NCI-H774 (cell line): ENCODE results near the gene HOXC13.
A peak's percentile ranks its signal among the peaks of the same experiment; 100 is the strongest.

Experiments
- DNase-seq: peaks from one replicate; lab custom pipeline; 2025; lab: John Stamatoyannopoulos, UW

Gene HOXC13, protein sequence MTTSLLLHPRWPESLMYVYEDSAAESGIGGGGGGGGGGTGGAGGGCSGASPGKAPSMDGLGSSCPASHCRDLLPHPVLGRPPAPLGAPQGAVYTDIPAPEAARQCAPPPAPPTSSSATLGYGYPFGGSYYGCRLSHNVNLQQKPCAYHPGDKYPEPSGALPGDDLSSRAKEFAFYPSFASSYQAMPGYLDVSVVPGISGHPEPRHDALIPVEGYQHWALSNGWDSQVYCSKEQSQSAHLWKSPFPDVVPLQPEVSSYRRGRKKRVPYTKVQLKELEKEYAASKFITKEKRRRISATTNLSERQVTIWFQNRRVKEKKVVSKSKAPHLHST

DNA sequence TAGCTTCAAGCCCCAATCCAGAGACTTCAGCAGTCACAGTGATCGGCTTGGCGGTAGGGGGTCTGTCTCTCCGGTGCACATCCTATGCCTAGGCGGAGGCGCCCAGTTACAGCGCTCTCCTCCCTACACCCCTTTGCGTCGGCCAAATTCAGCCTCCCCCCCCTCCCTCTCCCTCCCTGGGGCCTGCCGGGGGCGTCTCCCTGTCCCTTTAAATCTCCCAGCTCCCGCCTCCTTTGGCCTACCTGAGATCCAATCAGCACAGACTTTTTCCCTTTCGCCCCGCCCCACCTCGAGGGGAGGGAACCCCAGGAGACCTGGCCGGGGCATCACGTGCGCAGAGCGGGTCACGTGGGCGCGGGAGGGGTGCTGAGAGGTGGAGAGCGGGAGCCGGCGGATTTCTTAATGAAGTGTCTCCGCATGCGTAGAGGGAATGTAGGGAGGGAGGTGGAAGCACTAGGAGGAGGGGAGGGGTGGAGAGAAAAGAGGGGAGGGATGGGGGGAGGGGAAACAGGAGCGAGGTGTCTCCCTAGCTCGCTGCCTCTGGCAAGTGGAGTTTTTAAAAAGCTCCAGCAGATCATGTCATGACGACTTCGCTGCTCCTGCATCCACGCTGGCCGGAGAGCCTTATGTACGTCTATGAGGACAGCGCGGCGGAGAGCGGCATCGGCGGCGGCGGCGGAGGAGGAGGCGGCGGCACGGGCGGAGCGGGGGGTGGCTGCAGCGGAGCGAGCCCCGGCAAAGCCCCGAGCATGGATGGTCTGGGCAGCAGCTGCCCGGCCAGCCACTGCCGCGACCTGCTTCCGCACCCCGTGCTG, at the start of gene HOXC13:
Gene HOXC13 (plus strand): TSS at position 506 of the 815 bp plus-strand sequence. CDS start 76 bp downstream, at position 582.
- DNase-seq, result peak; percentile 99

DNA sequence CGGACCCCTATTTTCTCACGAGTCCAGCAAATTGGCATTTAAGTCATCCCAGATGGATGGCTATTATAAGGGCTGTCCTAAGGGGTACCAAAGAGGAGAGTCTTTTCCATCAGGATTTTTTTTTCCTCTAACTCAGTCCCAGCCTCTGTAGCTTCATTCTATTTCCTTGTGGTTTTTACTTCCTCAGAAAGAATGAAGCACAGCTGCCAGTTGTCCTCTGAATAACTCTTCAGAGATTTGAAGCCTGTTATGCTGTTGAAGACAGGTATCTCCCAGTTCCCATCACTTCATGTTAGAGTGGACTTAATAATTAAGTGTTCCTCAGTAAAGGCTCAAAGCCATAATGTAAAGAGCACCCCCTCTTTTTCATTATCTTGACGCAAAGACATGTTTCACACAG, 48.5 kb upstream of the HOXC13 start:
- no peak for DNase-seq

DNA sequence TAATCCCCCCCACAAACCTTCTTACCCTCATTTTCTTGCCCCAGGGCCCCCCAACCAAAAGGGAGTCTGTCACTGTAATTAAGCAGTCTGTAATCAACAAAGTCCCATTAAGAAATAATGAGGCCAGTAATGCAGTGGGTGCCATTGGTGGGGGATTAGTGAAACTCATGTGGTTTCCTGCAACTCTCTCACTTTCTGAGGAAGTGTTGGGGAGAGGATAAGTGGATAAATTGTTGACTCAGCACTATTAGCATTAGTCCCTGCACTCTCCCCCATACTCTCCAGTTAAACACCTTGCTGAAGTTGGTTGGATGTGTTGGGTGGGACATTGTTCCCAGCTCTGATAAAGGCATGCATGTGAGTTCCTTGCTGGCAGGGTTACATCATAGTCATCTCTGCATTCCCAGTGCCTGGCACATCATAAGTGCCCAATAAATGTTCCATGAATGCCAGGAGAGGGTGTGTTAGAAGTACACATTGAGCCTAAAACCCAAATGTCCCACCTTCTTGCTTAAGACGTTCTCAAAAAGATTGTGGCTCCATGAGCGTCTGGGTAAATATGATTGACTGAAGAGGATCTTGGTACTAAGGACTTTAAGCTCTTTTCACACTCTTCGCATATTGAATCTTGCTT, 45.8 kb upstream of the HOXC13 start:
- no peak for DNase-seq

DNA sequence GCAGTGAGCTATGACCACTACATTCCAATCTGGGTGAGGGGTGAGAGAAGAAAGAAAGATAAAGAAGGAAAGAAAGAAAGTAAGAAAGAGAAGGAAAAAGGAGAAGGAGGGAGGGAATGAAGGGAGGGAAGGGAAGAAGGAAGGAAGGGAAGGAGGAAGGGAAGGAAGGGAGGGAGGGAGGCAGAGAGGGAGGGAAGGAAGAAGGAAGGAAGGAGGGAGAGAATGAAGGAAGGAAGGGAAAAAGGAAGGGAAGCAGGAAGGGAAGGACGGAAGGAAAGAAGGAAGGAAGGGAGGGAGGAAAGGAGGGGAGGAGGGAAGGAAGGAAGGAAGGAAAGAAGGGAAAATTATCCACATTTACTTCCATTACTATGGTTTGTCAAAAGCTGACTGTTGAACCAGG, 39.4 kb upstream of the HOXC13 start:
- no peak for DNase-seq

DNA sequence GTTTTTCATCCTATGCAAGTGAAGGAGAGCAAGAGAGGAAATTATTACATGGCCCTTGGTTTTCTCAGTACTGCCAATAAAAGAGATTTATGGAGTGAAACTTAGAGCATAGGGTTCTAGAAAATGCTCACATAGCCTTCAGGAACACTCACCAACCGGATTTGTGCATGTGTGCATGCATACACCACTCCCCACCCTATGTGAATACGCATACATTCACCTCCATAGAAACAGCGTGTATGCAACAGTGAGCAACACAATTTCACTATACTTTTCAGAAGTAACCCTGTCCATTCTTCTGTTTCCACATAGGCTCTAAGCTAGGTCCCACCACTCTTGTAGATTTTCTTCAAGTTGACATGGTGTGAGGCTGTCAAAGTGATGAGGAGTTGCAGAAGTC, 31.5 kb upstream of the HOXC13 start:
- no peak for DNase-seq

DNA sequence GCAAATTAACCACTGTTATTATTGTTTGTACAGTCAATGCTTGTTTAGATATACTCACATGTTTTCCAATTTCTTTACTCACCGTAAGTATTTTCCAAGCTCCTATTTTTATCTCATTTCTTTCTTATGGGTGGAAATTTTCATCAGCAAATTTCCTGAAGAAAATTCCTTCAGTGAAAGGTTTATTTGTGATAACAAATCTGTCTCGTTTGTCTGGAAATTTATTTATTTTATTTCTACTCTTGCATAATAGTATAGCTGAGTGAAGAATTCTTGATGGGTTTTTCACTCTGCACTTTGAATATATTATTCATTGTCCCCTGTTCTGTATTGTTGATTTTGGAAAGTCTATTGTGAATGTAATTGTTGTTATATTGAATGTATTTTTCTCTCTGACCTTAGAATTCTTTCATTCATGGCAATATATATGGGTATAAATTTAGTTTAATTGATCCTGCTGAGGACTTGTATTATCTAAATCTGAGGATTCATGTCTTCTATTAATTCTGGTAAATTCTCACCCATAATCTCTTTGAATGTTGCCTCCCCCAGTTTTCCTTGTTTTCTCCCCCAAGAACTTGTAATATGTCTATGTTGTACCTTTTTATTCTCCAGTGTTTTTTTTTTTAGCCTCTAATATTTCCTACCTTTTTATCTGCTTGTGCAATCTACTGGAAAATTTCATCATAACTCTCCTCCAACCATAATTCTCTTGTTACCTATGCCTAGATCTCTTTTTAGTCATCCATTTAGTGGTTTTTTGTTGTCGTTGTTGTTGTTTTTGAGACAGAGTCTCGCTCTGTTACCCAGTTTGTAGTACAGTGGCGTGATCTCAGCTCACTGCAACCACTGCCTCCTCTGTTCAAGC, 21.6 kb upstream of the HOXC13 start:
- DNase-seq, result no peak

DNA sequence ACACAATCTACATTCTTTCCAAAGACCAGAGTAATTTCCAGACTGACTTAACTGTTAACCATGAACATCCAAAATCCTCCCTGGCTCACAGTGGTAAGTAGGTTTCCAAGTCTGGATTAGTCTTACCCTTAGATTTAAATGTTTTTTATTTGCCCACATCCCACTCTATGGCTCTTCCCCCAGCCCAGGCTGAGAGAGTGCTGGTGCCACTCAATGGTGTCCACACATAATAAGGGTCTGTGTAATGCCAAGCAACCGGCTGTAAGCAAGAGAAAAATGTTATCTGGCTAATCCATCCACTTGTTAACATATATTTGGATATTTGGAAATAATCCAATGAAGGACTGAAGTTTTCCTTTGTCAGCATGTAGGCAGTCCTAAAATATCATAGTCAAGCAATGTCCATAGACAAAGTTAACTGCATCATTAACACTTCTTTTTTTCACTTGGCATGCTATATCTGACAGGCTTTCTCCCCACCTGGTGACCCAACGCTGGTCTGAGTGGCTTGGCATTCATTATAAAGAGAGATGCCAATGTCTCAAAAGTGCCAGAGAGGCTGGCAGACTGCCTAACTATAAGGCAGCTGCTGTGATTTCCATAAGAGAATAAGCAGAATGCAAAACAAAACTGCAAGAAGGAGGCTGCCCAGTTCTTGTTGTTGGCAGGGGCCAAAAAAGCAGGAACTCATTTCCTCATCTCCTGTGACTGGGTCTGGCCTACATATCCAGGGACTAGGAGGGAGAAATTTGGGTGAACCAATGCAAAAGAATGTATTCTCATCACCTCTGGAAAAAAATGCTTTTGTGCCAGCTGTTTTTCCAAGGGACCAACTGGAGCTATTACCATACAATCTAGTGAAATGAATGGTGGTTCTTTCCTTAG, 13.9 kb upstream of the HOXC13 start:
- no peak for DNase-seq

DNA sequence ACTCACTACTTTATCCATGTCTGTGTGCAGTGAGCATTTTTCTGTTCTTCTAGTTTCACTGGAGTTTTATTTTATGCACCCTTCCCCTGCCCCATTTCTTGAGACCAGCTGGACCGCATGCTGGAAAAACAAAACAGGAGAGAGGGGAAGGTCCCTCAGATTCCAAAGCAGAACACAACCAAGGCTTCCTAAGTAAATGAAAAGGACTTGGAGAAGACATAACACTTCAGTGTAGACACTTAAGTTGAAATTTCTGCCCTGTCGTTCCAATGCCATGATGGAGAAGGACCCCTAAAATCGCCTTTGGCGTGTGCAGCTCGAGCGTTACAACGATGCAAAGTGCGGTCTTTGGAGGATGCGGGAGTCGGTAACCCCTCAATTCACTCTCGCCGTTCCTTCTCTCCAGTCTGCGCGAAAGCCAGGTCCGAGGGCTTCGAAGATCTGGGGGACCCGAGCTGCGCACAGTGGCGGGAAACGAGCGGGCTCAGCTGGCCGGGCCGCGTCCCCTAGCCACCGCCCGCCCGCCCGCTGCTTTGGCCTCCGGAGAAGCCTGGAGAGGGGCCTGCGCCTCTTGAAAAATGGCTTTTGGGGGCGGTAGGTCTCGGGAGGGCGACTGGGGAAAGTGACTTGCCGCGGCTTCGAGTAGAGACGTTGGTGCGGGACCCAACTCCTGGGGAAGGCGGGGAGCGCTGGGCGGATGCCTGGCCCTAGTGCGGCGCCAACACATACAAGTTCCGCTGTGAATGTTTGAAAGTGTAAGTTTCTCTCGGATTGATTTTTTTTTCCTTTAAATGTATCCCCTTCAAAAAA, 11.2 kb upstream of the HOXC13 start:
- DNase-seq, result no peak

DNA sequence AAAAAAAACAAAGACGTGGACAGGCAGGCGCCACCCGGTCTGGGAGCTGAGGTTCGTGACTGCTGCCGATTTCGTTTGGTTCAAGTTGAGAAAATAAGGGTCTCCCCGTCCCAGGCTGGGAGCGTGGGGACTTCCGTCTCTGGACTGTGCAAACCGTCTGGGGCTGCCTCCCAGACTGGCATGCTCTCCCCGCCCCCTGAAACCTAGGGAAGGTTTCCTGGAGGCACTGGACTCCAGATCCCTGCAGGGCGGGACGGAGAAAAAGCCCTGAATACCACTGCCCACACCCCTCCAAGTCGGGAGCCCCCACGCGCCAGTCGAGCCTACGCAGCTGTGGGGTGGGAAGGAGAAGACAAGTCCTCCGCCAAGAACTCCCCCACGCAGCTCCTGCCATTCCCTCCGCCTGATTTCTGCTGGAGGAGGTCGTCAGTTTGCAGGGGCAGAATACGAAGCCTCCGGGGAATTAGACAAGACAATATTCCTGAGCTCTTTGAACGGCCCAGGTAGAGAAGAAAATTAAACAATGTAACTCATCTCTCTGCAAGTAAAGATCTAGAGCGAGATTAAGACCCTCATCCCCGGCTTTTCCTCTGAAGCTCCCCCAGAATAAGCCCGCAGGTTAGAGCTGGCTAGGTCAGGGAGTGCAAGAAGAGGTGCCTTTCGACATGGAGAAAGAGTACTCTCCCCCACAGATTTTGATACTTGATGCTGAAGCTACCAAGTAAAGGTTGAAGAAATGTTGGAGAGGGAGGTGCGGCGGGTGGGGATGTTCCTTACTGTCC, 10.4 kb upstream of the HOXC13 start:
- no peak for DNase-seq

DNA sequence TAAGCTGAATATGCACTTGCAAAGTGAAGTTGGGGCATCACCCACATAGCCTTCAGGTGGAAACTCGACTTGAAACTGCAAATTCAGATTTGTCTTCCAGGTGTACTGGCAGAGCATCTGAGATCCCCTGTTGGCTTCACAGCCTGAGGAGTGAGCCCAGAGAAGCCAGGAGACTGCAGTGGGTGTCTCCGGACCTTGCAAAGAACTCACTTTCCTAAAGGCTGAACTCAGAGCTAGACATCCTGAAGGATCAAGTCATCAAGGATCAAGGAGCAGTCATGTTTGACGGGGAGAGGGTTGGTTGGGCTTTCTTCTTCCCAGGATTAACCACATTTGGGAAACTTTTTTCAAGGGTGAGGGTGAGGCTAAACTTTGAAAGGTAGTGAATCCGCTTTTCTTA, 9.1 kb upstream of the HOXC13 start:
- no peak for DNase-seq

DNA sequence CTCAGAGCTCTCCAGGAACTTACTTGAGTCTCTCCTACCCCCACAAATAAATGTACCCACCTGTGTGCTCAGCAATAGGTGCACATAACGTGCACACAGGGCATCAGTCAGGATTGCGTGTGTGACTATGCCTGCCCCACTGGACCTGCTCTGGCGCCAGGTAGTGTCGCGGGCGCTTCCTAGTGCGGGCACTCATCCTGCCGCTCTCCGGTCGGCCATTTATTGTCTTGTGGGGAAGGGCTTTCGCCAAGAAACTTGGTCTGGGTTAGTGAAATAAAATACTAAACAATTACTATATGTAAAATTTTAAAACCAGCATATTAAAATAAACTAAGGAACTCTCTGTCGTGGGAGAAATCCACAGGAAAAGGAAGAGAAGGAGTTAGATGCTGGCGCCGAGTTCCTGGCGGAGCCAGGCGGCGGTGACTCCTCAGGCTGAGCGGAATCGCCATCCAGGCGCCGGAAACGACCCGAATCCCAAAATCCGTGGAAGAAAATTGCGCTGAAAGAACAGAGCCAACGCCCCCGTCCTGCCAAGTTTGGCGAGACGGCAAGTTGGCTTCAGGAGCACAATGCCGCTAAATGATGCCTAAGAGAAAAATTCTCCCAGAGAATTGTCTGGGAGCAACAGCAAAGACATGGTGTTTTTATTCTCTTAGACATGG, 7.9 kb upstream of the HOXC13 start:
- DNase-seq, result no peak

DNA sequence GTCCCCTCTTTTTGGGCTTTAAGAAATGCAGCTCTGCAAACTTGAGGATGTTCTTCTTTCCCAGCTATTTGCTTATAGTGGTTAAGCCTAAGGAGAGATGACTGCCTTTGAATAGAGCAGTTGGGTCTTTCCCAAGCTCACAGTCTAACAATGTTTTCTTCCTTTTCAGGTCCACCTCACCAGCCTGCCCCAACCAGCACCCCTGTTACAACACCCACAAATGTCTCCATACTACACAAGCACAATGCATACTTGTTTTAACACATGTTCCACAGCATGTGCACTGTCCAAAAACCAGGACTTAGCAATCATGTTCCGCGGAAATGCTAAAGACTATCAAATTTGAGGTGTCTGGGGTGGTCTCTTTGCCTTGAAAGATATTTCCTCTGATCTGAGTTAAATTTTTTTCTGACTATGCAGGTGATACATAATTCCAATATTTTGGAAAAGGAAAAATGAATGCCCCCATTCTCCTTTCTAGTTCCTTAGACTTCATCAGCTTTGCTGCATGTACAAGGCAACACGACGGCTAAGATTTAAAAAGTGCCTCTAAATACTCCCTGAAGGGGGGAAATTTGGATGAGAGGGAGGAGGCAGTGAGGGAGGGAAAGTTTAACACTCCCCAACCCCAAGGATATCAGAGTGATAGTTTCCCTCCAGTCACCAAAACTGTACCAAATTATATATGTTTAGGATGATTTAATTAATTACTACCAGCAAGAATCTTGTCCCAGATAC, 6.6 kb upstream of the HOXC13 start:
- DNase-seq, result no peak

DNA sequence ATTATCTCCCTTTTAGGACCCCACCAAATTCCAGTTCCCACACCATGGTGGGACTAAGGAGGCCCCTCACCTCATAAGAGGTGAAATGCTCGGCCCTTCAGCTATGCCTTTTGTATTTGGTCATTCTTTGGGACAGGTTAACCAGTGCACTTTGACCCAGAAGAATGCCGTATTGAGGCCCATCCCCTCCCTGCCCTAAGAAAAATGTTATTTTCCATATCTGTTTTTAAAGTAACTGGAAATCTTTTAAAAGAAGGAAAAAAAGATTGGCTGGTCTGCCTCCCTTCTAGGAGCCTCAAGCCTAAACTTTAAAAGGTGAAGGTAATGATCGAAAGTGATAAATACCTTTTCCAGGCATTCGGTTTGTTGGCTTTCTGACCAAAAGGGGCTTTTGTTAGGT, 5.7 kb upstream of the HOXC13 start:
- DNase-seq, result no peak

DNA sequence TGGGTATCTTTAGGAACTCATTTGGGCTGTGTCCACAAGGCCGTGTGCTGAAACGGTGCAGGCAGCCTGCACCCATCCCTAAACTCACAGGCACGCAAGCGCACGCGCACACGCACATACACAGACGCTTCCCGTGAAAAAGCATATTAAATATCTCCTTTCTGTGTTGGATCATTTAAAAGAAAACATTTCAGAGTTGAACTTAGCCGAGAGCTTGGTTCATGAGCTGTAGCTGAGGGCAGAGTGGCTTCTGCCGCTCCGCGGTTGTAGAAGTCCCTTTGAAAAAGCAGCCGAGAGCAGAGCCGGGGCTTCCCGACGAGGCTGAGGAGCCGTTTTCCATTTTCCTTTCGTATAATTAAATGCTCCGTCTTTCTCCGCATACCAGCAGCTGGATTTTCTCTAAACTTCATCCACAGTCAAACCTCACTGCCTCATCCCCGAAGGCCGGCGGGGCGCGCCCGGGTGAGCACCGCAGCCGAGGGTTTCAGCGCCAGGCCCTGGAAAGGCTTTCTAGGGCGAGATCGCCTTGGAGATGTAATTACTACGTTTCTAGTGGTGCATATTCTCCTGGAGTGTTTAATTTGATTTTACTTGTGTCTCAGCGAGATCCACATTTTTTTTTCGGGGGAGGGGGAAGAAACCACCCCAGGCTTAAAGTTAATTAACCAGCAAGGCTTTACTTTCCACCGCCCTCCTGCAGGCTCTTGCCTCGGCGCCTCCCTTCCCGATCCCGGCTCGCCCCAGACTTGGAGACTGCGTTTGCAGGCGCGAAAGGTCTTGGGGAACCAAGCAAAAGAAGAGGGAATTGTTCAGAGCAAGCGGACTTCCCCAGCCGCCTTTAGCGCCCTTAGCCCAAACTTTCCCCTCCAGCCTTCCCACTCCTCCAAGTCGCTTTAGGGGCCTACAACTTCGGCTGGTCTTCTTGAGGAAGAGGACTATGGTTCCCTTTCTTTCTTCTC, 3.0 kb upstream of the HOXC13 start:
- DNase-seq, result no peak

DNA sequence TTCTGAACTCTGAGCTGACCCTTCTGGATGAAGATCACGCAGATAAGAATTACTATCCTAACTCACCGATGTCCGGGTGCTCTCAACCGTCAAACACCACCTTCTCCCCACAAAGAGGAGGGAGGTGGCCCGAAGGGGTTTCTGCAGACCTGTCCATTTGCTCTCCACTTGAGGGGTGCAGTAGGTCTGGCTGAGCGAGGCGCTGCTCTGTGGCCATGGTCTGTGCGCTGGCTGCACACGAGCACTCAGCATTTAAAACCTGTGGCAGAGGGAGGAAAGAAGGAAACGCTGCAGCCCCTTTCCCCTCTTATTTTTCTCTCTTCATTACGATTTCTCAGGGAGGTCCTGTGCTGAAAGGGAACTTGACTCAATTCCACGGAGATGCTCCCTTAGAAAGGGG, 1.5 kb upstream of the HOXC13 start:
- no peak for DNase-seq

DNA sequence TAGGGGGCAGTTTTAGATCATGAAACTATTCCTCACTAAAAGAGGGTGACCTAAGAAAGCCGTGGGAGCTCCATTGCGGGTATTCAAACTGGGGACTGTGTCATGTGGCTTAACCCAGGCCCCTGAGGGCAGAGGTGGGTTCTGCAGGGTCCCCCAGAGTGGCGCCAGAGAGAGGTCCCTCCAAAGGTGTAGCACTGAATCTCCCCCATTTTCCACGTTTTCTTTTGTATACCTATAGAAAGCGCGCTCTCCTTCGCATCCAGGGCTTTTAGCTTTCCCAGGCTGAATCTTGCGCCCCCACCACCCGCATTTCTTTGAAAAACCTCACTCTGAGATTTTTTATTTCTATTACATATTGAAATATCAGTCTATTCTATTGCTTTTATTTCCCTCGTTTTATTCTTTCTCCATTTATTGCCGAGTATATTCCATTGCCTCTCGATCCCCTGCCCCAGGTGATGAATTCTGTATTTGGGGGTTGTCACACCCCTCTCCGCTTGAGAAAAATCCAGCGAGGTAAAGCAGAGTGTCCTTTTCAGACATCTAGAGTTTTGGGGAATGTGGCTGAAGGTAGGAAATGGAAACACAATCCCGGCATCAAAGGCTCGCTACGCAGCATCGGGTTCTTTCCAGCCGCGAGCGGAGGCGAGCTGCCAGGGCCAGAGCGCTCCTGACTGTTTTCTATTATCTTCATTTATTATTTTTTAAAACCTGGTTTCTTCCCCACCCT, 870 bp upstream of the HOXC13 start:
- no peak for DNase-seq
